ENCODE results near the gene CHIC1. TPM values are rescaled to one million over a fixed set of nuclear protein-coding genes. Genes with fewer than 3 reads are reported as not detected.
A peak's percentile ranks its signal among the peaks of the same experiment; 100 is the strongest.
"Not testable (repeated sequence)": the region's sequence is repeated elsewhere in the genome, so short reads cannot be mapped to it uniquely, and the experiment has no call there.

The CHIC1 gene
- total RNA-seq: 10 to 100 TPM; 12.0 to 14.0 (median 13.3) TPM
- 4.8 TPM for polyA plus RNA-seq
- long read RNA-seq, donor 1, full-length matches to known transcripts: 3 of 3 reads
- long read RNA-seq, donor 1, partial matches to known transcripts: 0 of 3 reads
- long read RNA-seq, donor 1, other reads (novel, unspliced or antisense): 0 of 3 reads
- long read RNA-seq, donor 2, full-length matches to known transcripts: 3 of 3 reads
- long read RNA-seq, donor 2, partial matches to known transcripts: 0 of 3 reads
- long read RNA-seq, donor 2, other reads (novel, unspliced or antisense): 0 of 3 reads
- long read RNA-seq, donor 3, full-length matches to known transcripts: 2 of 6 reads
- long read RNA-seq, donor 3, partial matches to known transcripts: 0 of 6 reads
- long read RNA-seq, donor 3, other reads (novel, unspliced or antisense): 4 of 6 reads
- long read RNA-seq, donor 4, partial matches to known transcripts: 0 of 1 reads
- long read RNA-seq, donor 4, other reads (novel, unspliced or antisense): 1 of 1 reads

DNA sequence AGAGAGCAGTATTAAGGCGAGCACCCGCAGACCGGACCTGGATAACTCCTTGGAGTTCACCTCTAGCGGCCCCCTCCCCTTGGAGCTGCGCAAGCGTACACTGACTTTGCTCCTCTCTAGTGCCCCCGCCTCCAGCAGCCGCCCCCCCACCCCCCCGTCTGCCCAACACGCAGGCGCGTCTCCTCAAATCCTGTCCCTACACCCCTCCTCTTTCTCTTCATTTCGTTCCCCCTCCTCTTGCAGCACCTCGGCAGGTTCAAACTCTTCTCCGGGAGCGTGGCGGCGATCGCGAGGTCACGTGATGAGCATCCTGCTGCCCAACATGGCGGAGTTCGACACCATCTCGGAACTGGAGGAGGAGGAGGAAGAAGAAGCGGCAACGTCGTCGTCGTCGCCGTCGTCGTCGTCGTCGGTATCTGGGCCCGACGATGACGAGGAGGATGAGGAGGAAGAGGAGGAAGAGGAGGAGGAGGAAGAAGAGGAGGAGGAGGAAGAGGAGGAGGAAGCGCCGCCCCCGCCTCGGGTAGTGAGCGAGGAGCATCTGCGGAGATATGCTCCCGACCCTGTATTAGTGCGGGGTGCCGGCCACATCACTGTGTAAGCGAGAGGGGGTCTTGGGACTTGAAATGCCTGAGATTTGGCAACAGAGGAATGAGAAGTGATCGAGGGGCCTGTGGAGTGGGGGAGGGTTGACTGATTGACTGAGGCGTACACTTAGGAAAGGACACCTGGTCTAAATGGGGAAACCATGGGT, at the start of gene CHIC1:
TSS of gene CHIC1 (plus strand) at position 214 of the 754 bp plus-strand sequence. CDS start at position 302, 88 bp downstream.
- under 1% methylated on average over 51 of the region's 51 CpGs for WGBS
- H3K9me3 ChIP-seq (ENCODE audit: control insufficient read depth, low read length): no peaks in the 10 kb centered on the region
- intact Hi-C loops (cut with DNase I): no loop called here
- peak within 1 kb of the TSS; percentile 85 for H3K27ac ChIP-seq (ENCODE audit: low read length)
- no peaks in the 10 kb centered on the region for H3K27me3 ChIP-seq (ENCODE audit: control insufficient read depth, insufficient read depth)
- DNase-seq: peak; percentile 63 to 83 (median 82)
- H3K4me1 ChIP-seq (ENCODE audit: control insufficient read depth, insufficient read depth, low read length): no peaks in the 10 kb centered on the region
- H3K4me3 ChIP-seq (ENCODE audit: low read length): peak within 1 kb of the TSS; percentile 62
- peak; percentile 90 to 92 for ATAC-seq

DNA sequence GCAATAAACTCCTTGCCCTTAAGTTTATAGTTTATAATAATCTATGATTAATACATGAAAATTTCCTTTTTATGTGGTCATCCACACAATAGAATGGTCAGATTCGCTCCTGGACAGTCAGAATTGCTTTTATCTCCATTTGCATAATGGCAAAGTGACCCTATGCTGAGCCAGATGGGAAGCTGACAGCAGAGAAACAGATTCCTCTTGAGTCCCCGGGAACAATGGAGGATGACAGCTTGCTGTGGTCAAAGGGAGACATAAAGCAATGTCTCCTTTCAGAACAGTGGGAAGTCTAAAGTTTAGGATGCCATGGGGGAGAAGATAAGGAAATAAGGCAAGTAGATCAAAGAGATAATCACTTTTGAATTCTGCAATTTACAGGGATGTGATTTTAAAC, 40.2 kb upstream of the CHIC1 start:
- WGBS: 61% methylated on average over 2 of the region's 2 CpGs

GRCh38 chrX:73524906-73525305, 38.1 kb upstream of the CHIC1 start:
- Histone ChIP-seq H3K9me3 (ENCODE audit: control insufficient read depth, low read length) (no peaks in the 10 kb centered on the region), H3K4me1 (ENCODE audit: control insufficient read depth, insufficient read depth, low read length) (no peaks in the 10 kb centered on the region), H3K4me3 (ENCODE audit: low read length) (no peak overlapping the region), H3K27me3 (ENCODE audit: control insufficient read depth, insufficient read depth) (no peaks in the 10 kb centered on the region), H3K27ac (ENCODE audit: low read length) (no peak overlapping the region)
- ATAC-seq: no peak
- WGBS: 84% methylated on average over 8 of the region's 8 CpGs
- no peak for DNase-seq
- intact Hi-C loops (cut with DNase I): no loop called here

More for the DNA sequence above, 40.2 kb upstream of the CHIC1 start:
- DNase-seq; H3K27me3 ChIP-seq (ENCODE audit: control insufficient read depth, insufficient read depth); intact Hi-C loops (cut with DNase I); H3K27ac ChIP-seq (ENCODE audit: low read length); ATAC-seq; H3K9me3 ChIP-seq (ENCODE audit: control insufficient read depth, low read length); H3K4me1 ChIP-seq (ENCODE audit: control insufficient read depth, insufficient read depth, low read length); H3K4me3 ChIP-seq (ENCODE audit: low read length): not testable (repeated sequence)

- Histone ChIP-seq H3K27me3 (ENCODE audit: control insufficient read depth, insufficient read depth) (no peaks in the 10 kb centered on the region), H3K27ac (ENCODE audit: low read length) (no peak overlapping the region), H3K9me3 (ENCODE audit: control insufficient read depth, low read length) (no peaks in the 10 kb centered on the region), H3K4me3 (ENCODE audit: low read length) (no peak overlapping the region), H3K4me1 (ENCODE audit: control insufficient read depth, insufficient read depth, low read length) (no peaks in the 10 kb centered on the region)
- intact Hi-C loops (cut with DNase I): no loop called here
- no peak for DNase-seq
- ATAC-seq: no peak
- 36% methylated on average over 13 of the region's 13 CpGs for WGBS
Measured at GRCh38 chrX:73525928-73526690, 36.9 kb upstream of the CHIC1 start.

DNA sequence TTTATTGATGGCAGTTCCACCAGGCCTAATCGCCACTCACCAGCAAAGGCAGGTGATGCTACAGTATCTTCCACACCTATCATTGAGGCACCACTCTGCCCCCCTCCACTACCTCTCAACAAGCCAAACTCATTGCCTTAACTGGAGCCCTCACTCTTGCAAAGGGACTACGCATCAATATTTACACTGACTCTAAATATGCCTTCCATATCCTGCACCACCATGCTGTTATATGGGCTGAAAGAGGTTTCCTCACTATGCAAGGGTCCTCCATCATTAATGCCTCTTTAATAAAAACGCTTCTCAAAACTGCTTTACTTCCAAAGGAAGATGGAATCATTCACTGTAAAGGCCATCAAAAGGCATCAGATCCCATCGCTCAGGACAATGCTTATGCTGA, 31.3 kb upstream of the CHIC1 start:
- WGBS: 95% methylated on average over 4 of the region's 4 CpGs
- intact Hi-C loops (cut with DNase I); DNase-seq; H3K27ac ChIP-seq (ENCODE audit: low read length); H3K27me3 ChIP-seq (ENCODE audit: control insufficient read depth, insufficient read depth); ATAC-seq; H3K4me3 ChIP-seq (ENCODE audit: low read length); H3K4me1 ChIP-seq (ENCODE audit: control insufficient read depth, insufficient read depth, low read length); H3K9me3 ChIP-seq (ENCODE audit: control insufficient read depth, low read length): not testable (repeated sequence)

GRCh38 chrX:73556159-73556558, 6.8 kb upstream of the CHIC1 start:
- Histone ChIP-seq H3K4me3 (ENCODE audit: low read length) (no peak overlapping the region), H3K27me3 (ENCODE audit: control insufficient read depth, insufficient read depth) (no peaks in the 10 kb centered on the region), H3K9me3 (ENCODE audit: control insufficient read depth, low read length) (no peaks in the 10 kb centered on the region), H3K4me1 (ENCODE audit: control insufficient read depth, insufficient read depth, low read length) (no peaks in the 10 kb centered on the region), H3K27ac (ENCODE audit: low read length) (no peak overlapping the region)
- no peak for DNase-seq
- no peak for ATAC-seq
- intact Hi-C loops (cut with DNase I): no loop called here

DNA sequence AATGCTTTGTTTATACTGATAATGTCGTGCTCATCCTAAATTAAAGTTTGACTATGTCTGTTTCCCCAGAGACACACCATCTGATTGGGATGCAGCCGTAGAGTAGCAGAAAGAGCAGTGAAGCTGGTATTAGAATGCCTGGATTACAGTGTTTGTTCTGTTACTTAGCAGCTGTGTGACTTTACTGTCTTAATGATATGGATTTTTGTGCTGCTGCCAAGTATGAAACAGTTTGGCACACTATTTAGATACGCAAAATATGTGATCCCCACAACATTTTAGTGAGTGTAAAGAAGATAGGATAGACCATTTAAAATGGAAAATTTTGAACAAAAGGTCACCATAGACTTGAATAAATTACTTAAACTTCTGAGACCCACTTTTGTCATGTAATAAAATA, 1.2 kb upstream of the CHIC1 start:
- H3K4me1 ChIP-seq (ENCODE audit: control insufficient read depth, insufficient read depth, low read length): no peaks in the 10 kb centered on the region
- no peak overlapping the region for H3K27ac ChIP-seq (ENCODE audit: low read length)
- intact Hi-C loops (cut with DNase I): no loop called here
- H3K27me3 ChIP-seq (ENCODE audit: control insufficient read depth, insufficient read depth): no peaks in the 10 kb centered on the region
- WGBS: 25% methylated on average over 3 of the region's 3 CpGs
- no peak overlapping the region for H3K4me3 ChIP-seq (ENCODE audit: low read length)
- ATAC-seq (no peak), DNase-seq (no peak)
- no peaks in the 10 kb centered on the region for H3K9me3 ChIP-seq (ENCODE audit: control insufficient read depth, low read length)

GRCh38 chrX:73562458-73562857, 539 bp upstream of the CHIC1 start:
- ATAC-seq: peak in 1 of 2 donors; percentile 43
- no peaks in the 10 kb centered on the region for H3K4me1 ChIP-seq (ENCODE audit: control insufficient read depth, insufficient read depth, low read length)
- WGBS: 2% methylated on average over 3 of the region's 3 CpGs
- intact Hi-C loops (cut with DNase I): no loop called here
- H3K27me3 ChIP-seq (ENCODE audit: control insufficient read depth, insufficient read depth): no peaks in the 10 kb centered on the region
- no peaks in the 10 kb centered on the region for H3K9me3 ChIP-seq (ENCODE audit: control insufficient read depth, low read length)
- peak overlapping the region; percentile 62 for H3K4me3 ChIP-seq (ENCODE audit: low read length)
- H3K27ac ChIP-seq (ENCODE audit: low read length): no peak overlapping the region
- no peak for DNase-seq

GRCh38 chrX:73563738-73564068, 706 bp downstream of the CHIC1 start:
- ATAC-seq: peak; percentile 24 to 53
- H3K4me1 ChIP-seq (ENCODE audit: control insufficient read depth, insufficient read depth, low read length): no peaks in the 10 kb centered on the region
- peak overlapping the region; percentile 62 for H3K4me3 ChIP-seq (ENCODE audit: low read length)
- intact Hi-C loops (cut with DNase I): no loop called here
- H3K27me3 ChIP-seq (ENCODE audit: control insufficient read depth, insufficient read depth): no peaks in the 10 kb centered on the region
- H3K9me3 ChIP-seq (ENCODE audit: control insufficient read depth, low read length): no peaks in the 10 kb centered on the region
- peak overlapping the region; percentile 85 for H3K27ac ChIP-seq (ENCODE audit: low read length)
- WGBS: under 1% methylated on average over 3 of the region's 3 CpGs
- DNase-seq: no peak

DNA sequence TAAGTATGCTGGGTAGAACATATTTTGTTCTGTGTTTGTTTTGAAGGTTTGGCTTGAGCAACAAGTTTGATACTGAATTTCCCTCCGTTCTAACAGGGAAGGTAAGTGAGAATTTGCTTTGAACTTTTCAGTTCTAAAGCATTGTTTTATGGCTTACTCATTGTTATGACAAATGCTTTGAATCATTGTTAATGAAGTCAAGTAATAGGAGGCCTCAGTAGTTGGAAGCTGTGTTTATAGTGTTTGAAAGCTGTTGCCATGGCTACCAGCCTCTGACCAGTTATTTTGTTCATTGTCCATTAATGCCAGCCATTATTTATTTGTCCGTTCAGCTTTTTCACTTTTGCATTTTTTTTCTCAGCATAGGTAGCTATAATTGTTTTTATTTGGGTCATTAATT, 14.4 kb downstream of the CHIC1 start:
- Histone ChIP-seq H3K4me3 (ENCODE audit: low read length) (no peak overlapping the region), H3K27me3 (ENCODE audit: control insufficient read depth, insufficient read depth) (no peaks in the 10 kb centered on the region), H3K9me3 (ENCODE audit: control insufficient read depth, low read length) (no peaks in the 10 kb centered on the region), H3K27ac (ENCODE audit: low read length) (no peak overlapping the region), H3K4me1 (ENCODE audit: control insufficient read depth, insufficient read depth, low read length) (no peaks in the 10 kb centered on the region)
- peak in 1 of 2 donors; percentile 51 for ATAC-seq
- intact Hi-C loops (cut with DNase I): no loop called here
- 45% methylated on average over 2 of the region's 2 CpGs for WGBS
- DNase-seq: no peak
